ENCODE data around the gene KCTD3. TPM values are rescaled to one million over a fixed set of nuclear protein-coding genes. Genes with fewer than 3 reads are reported as not detected.

The KCTD3 gene
- total RNA-seq, 1 donor from 2014 or later: 50.5 TPM

GRCh38 chr1:215544566-215544965, 22.5 kb upstream of the KCTD3 start:
- no peak for DNase-seq (ENCODE audit: low spot score in 2 of 2, unreplicated experiment in 2 of 2)
- no peaks in the 10 kb centered on the region for H3K36me3 Mint-ChIP-seq
- peaks cover 8% of the 10 kb centered on the region for H3K4me1 Mint-ChIP-seq
- H3K27me3 Mint-ChIP-seq (ENCODE audit: low read depth): no peaks in the 10 kb centered on the region
- no peak overlapping the region for H3K4me3 Mint-ChIP-seq
- peaks cover 18% of the 10 kb centered on the region for H3K9me3 Mint-ChIP-seq
- TF ChIP-seq CTCF (IDR thresholded peaks at IDR 0.05; ENCODE audit: unreplicated experiment): no peak
- H3K27ac Mint-ChIP-seq: no peak overlapping the region

GRCh38 chr1:215545096-215545495, 22.0 kb upstream of the KCTD3 start:
- no peak for DNase-seq (ENCODE audit: low spot score in 2 of 2, unreplicated experiment in 2 of 2)
- Mint-ChIP-seq H3K27ac (no peak overlapping the region), H3K4me1 (peaks cover 4% of the 10 kb centered on the region), H3K9me3 (peaks cover 18% of the 10 kb centered on the region), H3K36me3 (no peaks in the 10 kb centered on the region), H3K4me3 (no peak overlapping the region), H3K27me3 (ENCODE audit: low read depth) (no peaks in the 10 kb centered on the region)
- no peak for TF ChIP-seq CTCF (IDR thresholded peaks at IDR 0.05; ENCODE audit: unreplicated experiment)

- no peaks in the 10 kb centered on the region for H3K27me3 Mint-ChIP-seq (ENCODE audit: low read depth)
Measured at GRCh38 chr1:215547011-215547410, 20.1 kb upstream of the KCTD3 start.

DNA sequence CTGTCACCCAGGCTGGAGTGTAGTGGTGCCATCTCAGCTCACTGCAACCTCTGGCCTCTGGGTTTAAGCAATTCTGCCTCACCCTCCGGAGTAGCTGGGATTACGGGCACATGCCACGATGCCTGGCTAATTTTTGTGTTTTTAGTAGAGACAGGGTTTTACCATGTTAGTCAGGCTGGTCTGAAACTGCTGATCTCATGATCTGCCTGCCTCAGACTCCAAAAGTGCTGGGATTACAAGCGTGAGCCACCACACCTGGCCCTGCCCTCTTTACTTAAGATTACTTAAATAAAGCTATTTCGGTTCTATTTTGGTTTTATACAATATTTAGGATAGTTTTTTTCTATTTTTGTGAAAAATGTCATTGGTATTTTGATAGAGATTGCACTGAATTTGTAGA, 15.3 kb upstream of the KCTD3 start:
- H3K9me3 Mint-ChIP-seq: peaks cover 34% of the 10 kb centered on the region
- H3K36me3 Mint-ChIP-seq: peaks cover 8% of the 10 kb centered on the region
- peaks cover 2% of the 10 kb centered on the region for H3K27me3 Mint-ChIP-seq (ENCODE audit: low read depth)
- TF ChIP-seq CTCF (IDR thresholded peaks at IDR 0.05; ENCODE audit: unreplicated experiment): no peak
- no peak overlapping the region for H3K27ac Mint-ChIP-seq
- DNase-seq (ENCODE audit: low spot score in 2 of 2, unreplicated experiment in 2 of 2): no peak
- H3K4me3 Mint-ChIP-seq: no peak overlapping the region
- no peaks in the 10 kb centered on the region for H3K4me1 Mint-ChIP-seq

More at GRCh38 chr1:215547011-215547410, 20.1 kb upstream of the KCTD3 start:
- no peak overlapping the region for H3K27ac Mint-ChIP-seq
- no peak for DNase-seq (ENCODE audit: low spot score in 2 of 2, unreplicated experiment in 2 of 2)
- no peaks in the 10 kb centered on the region for H3K4me1 Mint-ChIP-seq
- H3K9me3 Mint-ChIP-seq: peaks cover 22% of the 10 kb centered on the region
- no peaks in the 10 kb centered on the region for H3K36me3 Mint-ChIP-seq
- H3K4me3 Mint-ChIP-seq: no peak overlapping the region
- no peak for TF ChIP-seq CTCF (IDR thresholded peaks at IDR 0.05; ENCODE audit: unreplicated experiment)

GRCh38 chr1:215554865-215555264, 12.2 kb upstream of the KCTD3 start:
- H3K36me3 Mint-ChIP-seq: peaks cover 8% of the 10 kb centered on the region
- no peak for DNase-seq (ENCODE audit: low spot score in 2 of 2, unreplicated experiment in 2 of 2)
- H3K4me3 Mint-ChIP-seq: no peak overlapping the region
- H3K4me1 Mint-ChIP-seq: no peaks in the 10 kb centered on the region
- H3K27me3 Mint-ChIP-seq (ENCODE audit: low read depth): peaks cover 2% of the 10 kb centered on the region
- no peak for TF ChIP-seq CTCF (IDR thresholded peaks at IDR 0.05; ENCODE audit: unreplicated experiment)
- no peak overlapping the region for H3K27ac Mint-ChIP-seq
- peaks cover 34% of the 10 kb centered on the region for H3K9me3 Mint-ChIP-seq

GRCh38 chr1:215555531-215555930, 11.6 kb upstream of the KCTD3 start:
- TF ChIP-seq CTCF (IDR thresholded peaks at IDR 0.05; ENCODE audit: unreplicated experiment): no peak
- Mint-ChIP-seq H3K4me3 (no peak overlapping the region), H3K36me3 (peaks cover 8% of the 10 kb centered on the region), H3K27ac (no peak overlapping the region), H3K9me3 (peaks cover 33% of the 10 kb centered on the region), H3K27me3 (ENCODE audit: low read depth) (peaks cover 2% of the 10 kb centered on the region), H3K4me1 (no peaks in the 10 kb centered on the region)
- no peak for DNase-seq (ENCODE audit: low spot score in 2 of 2, unreplicated experiment in 2 of 2)

Data from mesothelial cell of epicardium (in vitro differentiated cells).